ENCODE data around the gene MAP2. TPM values are rescaled to one million over a fixed set of nuclear protein-coding genes. Genes with fewer than 3 reads are reported as not detected.
"Not testable (repeated sequence)": the region's sequence is repeated elsewhere in the genome, so short reads cannot be mapped to it uniquely, and the experiment has no call there.

The MAP2 gene
- total RNA-seq, 1 donor from 2014 or later, result 8.8 TPM

DNA sequence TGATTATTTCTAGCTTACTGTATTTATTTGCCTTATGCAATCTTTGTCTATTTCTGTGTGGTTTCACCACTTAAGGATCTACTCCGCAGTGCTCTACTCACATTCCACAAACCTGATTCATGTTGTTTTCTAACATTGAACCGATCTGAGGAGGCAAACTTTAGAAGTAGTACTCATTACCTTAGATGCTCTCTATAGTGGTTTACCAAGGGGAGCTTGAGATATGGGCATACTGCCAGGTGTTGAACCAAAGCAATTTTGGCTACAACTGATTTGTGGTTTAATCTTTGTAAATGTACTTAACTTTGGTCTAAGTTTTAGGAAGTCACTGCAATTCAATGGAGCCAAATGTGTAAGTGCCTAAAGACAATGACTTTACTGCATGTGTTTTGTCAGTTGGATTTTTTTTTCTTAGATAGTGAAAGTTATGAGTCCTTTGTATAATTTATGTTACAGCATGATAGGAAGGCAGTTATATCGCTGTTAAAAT is 50.1 kb downstream of the MAP2 start:
- peak; percentile 61 for DNase-seq (ENCODE audit: extremely low read depth, low read depth, low spot score)

- DNase-seq (ENCODE audit: extremely low read depth, low read depth, low spot score), result no peak
Observed at GRCh38 chr2:209474960-209475359, 51.1 kb downstream of the MAP2 start.

DNA sequence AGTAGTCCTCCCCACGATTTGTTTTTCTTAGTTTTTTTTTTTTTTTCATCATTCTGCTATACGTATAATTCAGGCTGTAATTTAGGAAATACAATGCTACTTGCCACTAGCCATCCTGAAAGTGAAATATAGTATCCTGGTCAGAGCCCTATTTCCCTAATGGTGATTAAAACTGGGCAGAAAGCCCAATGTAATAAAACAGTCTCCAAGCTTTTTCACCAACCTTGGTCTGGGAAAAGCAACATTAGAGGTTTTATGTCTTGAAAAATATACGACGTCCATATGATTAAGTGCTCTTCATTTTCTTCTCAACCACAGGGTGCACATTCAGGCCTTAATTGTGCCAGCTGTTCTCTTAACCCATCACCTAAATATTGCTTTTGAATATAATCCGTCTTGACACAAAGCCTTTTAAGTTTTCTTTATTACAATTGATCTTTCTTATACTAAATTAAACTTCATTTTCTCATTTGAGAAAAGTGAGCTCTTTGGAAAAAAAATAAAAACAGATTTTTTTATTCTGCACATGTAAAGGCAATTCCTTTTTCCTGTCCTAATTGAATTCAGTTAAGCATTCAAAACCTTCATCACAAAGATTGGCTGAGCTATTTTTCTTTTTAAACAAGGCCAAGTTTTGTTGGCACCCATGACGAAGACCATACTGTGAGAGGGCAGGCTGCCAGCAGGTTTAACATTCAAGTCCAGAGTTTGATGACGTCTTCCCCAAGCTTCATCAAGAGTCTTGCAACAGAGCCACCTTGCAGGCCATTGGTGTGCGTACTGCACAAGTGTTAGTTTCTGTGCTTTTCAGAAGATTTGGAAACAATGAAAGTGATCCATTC is 52.7 kb downstream of the MAP2 start:
- peak; percentile 62 for DNase-seq (ENCODE audit: extremely low read depth, low read depth, low spot score)

- DNase-seq (ENCODE audit: extremely low read depth, low read depth, low spot score), result not testable (repeated sequence)
Observed at GRCh38 chr2:209492296-209492695, 68.4 kb downstream of the MAP2 start.

DNA sequence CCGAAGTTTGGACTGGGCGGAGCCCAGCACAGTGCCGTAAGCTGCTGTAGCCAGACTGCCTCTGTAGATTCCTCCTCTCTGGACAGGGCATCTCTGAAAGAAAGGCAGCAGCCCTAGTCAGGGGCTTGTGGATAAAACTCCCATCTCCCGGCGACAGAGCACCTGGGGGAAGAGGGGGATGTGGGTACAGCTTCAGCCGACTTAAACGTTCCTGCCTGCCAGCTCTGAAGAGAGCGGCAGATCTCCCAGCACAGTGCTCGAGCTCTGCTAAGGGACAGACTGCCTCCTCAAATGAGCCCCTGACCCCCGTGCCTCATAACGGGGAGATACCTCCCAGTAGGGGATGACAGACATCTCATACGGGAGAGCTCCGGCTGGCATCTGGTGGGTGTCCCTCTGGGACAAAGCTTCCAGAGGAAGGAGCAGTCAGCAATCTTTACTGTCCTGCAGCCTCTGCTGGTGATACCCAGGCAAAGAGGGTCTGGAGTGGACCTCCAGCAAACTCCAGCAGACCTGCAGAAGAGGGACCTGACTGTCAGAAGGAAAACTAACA is 71.3 kb downstream of the MAP2 start:
- DNase-seq (ENCODE audit: extremely low read depth, low read depth, low spot score), result not testable (repeated sequence)

GRCh38 chr2:209495855-209496585 is 72.2 kb downstream of the MAP2 start:
- DNase-seq (ENCODE audit: extremely low read depth, low read depth, low spot score), result peak; percentile 98

DNA sequence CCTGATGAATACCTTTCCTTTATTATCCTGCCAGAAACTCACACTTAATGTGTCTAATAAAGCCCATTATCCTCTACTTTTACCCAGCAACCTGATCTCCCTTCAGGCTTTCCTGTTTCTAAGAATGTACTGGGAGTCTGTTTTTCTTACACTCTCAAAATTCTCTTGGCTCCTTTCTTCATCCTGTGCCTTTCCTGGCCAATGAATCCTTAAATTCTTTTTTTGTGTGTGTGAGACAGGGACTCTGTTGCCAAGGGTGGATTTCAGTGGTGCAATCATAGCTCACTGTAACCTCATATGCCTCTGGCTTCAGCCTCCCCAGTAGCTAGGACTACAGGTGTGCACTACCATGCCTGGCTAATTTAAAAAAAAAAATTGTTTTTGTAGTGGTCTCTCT is 72.7 kb downstream of the MAP2 start:
- DNase-seq (ENCODE audit: extremely low read depth, low read depth, low spot score), result no peak

DNA sequence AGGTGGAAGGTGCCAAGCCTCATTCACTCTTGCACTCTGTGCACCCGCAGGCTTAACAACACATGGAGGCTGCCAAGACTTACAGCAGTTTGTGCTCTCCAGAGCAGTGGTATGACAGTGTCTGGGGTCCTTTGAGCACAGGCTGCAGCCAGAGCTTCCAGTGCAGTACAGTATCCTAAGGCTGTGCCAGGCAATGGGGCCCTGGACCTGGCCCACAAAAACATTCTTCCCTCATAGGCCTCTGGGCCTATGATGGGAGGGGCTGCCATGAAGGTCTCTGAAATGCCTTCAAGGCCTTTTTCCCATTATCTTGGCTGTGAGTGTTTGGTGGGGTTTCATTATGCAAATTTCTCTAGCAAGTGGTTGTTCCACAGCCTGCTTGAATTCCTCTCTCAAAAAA is 74.8 kb downstream of the MAP2 start:
- no peak for DNase-seq (ENCODE audit: extremely low read depth, low read depth, low spot score)

- DNase-seq (ENCODE audit: extremely low read depth, low read depth, low spot score), result no peak
Observed at GRCh38 chr2:209499069-209499468, 75.2 kb downstream of the MAP2 start.

- no peak for DNase-seq (ENCODE audit: extremely low read depth, low read depth, low spot score)
Observed at GRCh38 chr2:209501579-209501978, 77.7 kb downstream of the MAP2 start.

DNA sequence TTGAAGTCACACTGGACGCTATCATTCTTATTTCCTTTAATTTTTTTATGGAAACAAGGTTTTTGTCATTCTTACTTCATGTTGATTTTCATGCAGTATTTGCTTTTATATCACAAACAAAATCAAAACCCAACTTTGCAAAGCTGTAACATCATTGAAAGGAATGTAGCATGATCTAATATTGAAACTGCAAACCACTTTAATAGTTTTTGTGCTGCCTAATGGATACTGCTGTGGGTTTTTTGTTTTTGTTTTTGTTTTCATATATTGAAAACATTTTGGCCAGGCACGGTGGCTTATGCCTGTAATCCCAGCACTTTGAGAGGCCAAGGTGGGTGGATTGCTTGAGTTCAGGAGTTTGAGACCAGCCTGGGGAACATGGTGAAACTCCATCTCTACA is 81.6 kb downstream of the MAP2 start:
- DNase-seq (ENCODE audit: extremely low read depth, low read depth, low spot score), result no peak

GRCh38 chr2:209508255-209508654 is 84.4 kb downstream of the MAP2 start:
- DNase-seq (ENCODE audit: extremely low read depth, low read depth, low spot score), result no peak

- DNase-seq (ENCODE audit: extremely low read depth, low read depth, low spot score), result no peak
Observed at GRCh38 chr2:209511637-209512036, 87.8 kb downstream of the MAP2 start.

DNA sequence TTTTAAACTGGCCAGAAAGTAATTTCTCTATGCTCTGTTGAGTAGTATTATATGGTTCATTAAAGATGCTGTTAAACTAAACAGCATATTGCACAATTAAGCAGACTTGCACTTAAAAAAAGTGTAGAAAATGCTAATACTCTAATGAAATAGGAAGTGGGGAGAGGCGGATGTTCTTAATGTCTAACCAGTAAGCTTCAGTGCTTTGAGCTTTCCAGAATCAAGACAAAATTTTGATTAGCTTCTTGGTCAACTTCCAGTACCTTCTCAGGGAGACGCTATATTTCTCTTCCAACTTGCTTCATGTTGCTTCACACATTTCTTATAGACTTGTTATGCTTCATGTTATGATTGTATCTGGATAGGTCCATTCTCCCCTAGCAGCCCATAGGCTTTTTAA is 89.1 kb downstream of the MAP2 start:
- DNase-seq (ENCODE audit: extremely low read depth, low read depth, low spot score), result no peak

- no peak for DNase-seq (ENCODE audit: extremely low read depth, low read depth, low spot score)
Observed at GRCh38 chr2:209517436-209517835, 93.6 kb downstream of the MAP2 start.

- no peak for DNase-seq (ENCODE audit: extremely low read depth, low read depth, low spot score)
Observed at GRCh38 chr2:209519271-209519670, 95.4 kb downstream of the MAP2 start.

DNA sequence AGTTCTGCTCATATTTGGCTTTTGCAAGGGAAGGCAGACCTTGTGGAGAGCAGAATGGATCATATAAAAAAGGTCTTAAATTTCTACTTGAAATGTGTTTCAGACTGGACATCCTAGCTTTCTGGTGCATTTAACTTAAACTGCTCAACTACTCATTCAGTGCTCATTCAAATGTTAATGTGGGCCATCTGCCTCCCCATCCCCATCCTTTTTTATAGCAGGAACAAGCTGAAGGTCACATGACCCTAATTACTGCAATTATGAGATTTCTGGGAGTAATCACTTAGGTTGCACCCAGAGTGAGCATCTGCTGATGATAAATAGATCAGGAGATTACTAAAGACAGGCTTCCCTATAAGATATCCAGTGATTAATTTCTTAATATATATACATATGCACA is 96.1 kb downstream of the MAP2 start:
- DNase-seq (ENCODE audit: extremely low read depth, low read depth, low spot score), result no peak

GRCh38 chr2:209523041-209523740 is 99.3 kb downstream of the MAP2 start:
- DNase-seq (ENCODE audit: extremely low read depth, low read depth, low spot score), result no peak

DNA sequence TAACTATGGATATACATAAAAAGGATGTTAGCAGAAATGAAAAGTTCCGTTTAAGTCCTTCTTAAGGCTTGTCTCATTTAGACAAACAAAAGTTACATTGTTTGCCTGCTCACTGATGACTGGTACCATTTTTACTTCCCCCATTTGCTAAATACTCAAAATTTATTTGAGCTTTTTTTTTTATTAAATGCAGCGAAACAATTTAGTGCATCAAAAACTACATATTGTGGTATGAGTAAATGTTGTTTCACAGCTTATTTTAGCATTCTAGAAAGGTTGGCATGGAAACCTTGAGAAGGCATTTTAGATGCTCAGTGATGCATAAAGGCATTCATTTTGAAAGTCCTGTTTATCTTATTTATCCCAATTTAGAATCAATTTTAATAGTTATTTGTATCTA is 100.0 kb downstream of the MAP2 start:
- DNase-seq (ENCODE audit: extremely low read depth, low read depth, low spot score), result no peak

- DNase-seq (ENCODE audit: extremely low read depth, low read depth, low spot score), result no peak
Observed at GRCh38 chr2:209525331-209525730, 101.5 kb downstream of the MAP2 start.

- DNase-seq (ENCODE audit: extremely low read depth, low read depth, low spot score), result peak; percentile 75
Observed at GRCh38 chr2:209525834-209526281, 102.0 kb downstream of the MAP2 start.

Data from glomerular endothelial cell (primary cell).